GM19238 (cell line): ENCODE data around the gene ESRP2.
A peak's percentile ranks its signal among the peaks of the same experiment; 100 is the strongest.

Experiments used
- DNase-seq: peaks from one replicate; pipeline ENCODE4 v3.0.0; 2011; ENCODE audit warnings: low spot score; ENCODE audit not compliant: insufficient read length

ESRP2 gene

GRCh38 chr16:68223072-68223471 is 12.9 kb downstream of the ESRP2 start:
- DNase-seq, result no peak

- DNase-seq, result no peak
Measured at GRCh38 chr16:68219725-68220351, 16.1 kb downstream of the ESRP2 start.

GRCh38 chr16:68217506-68217905 is 18.4 kb downstream of the ESRP2 start:
- DNase-seq, result no peak

- no peak for DNase-seq
Measured at GRCh38 chr16:68216240-68216639, 19.7 kb downstream of the ESRP2 start.

GRCh38 chr16:68215302-68215701 is 20.6 kb downstream of the ESRP2 start:
- no peak for DNase-seq

GRCh38 chr16:68214726-68215125 is 21.2 kb downstream of the ESRP2 start:
- DNase-seq, result no peak

GRCh38 chr16:68206245-68206644 is 29.7 kb downstream of the ESRP2 start:
- no peak for DNase-seq

- no peak for DNase-seq
Measured at GRCh38 chr16:68202091-68202519, 33.8 kb downstream of the ESRP2 start.

- DNase-seq, result no peak
Measured at GRCh38 chr16:68200088-68200783, 35.7 kb downstream of the ESRP2 start.

GRCh38 chr16:68197250-68197649 is 38.7 kb downstream of the ESRP2 start:
- no peak for DNase-seq

GRCh38 chr16:68194251-68194650 is 41.7 kb downstream of the ESRP2 start:
- peak; percentile 41 for DNase-seq

- DNase-seq, result no peak
Measured at GRCh38 chr16:68190736-68191510, 45.0 kb downstream of the ESRP2 start.

- no peak for DNase-seq
Measured at GRCh38 chr16:68190081-68190480, 45.8 kb downstream of the ESRP2 start.

GRCh38 chr16:68188170-68188569 is 47.8 kb downstream of the ESRP2 start:
- DNase-seq, result no peak

- no peak for DNase-seq
Measured at GRCh38 chr16:68187505-68187904, 48.4 kb downstream of the ESRP2 start.

GRCh38 chr16:68186877-68187276 is 49.0 kb downstream of the ESRP2 start:
- DNase-seq, result no peak

- no peak for DNase-seq
Measured at GRCh38 chr16:68183046-68183445, 52.9 kb downstream of the ESRP2 start.

GRCh38 chr16:68179855-68180254 is 56.1 kb downstream of the ESRP2 start:
- no peak for DNase-seq

GRCh38 chr16:68179196-68179795 is 56.6 kb downstream of the ESRP2 start:
- no peak for DNase-seq
